HG03439 (cell line): Measurements from ENCODE around the gene SH3RF1.

Source experiments
- ATAC-seq: cut with Tn5 transposase; IDR thresholded peaks from one replicate; pipeline ENCODE4 v1.9.1; 2021; ENCODE audit warnings: mild to moderate bottlenecking, moderate library complexity; ENCODE audit not compliant: unreplicated experiment

SH3RF1 gene

DNA sequence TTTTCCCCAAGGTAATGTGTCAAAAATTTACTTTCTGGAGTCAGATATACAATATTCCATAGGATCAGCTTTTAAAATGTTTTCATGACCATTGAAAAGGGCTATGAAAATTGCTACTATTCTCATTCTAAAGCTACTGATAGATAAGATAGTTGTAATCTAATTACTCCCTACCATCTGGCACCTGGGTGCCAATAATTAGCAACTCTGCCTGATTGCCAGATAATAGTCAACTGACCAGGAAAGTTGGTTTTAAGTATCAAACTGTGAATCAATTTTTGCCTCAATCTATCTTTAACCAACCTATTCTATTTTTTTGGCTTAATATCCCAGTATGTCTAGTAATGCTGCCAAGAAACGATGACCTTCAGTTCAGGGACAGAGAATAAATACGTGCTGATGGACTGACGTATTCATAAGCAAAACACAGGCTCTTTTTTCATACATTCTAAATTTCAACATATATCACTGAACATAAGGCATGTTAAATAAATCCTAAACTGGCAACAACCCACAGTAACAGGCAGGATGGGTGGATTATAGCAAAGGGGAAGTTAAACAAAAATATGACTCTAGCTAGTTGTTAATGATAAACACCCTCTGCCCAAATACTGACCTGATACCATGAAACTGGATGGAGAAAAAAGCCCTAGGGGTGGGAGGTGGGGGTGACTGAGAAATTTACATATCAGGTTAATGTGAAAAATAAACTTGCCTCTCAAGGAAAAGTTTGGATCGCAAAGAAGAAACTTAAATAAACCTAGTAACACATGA, 18.2 kb downstream of the SH3RF1 start:
- ATAC-seq = no peak

DNA sequence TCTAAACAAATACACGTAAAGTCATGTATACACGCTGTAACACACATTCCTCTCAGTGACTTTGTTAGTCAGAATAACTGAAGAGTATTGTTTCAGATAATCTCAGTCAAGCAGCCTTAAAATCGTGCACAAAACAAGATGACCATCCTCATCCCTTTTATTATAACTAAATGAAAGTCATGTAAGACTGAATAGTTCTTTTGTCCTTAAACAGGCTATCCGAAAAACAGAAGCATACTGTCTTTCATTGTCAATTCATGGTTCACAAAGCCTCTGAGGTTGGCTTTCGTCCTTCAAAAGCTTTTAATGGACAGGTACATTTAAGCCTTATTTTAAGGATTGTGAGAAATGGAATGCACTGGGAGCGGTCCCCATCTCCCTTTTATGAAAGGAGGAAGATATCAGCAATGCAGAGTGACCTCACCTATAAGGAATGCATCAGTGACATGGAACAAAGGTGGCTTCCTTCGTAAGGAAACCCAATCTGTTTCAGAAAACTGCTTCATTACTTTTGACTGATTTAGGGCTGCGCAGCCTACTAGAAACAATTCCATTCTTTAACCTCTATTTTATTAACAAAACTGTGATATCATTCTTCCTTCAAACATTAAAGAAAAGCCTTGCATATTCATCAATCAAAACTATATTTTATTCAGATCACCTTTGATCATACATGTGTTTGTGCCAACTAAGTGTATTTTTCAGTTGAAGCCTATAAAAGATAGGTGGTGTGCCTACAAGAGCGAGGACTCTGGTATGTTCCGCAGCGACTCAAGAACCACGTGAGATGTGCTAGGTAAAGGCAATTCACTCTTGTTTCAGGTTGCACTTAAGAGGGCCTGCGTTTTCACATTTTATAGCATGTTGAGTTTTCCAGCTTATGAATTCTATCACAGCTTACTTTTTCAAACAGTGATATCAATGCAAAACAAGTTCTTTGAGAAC, 19.2 kb downstream of the SH3RF1 start:
- ATAC-seq = no peak

DNA sequence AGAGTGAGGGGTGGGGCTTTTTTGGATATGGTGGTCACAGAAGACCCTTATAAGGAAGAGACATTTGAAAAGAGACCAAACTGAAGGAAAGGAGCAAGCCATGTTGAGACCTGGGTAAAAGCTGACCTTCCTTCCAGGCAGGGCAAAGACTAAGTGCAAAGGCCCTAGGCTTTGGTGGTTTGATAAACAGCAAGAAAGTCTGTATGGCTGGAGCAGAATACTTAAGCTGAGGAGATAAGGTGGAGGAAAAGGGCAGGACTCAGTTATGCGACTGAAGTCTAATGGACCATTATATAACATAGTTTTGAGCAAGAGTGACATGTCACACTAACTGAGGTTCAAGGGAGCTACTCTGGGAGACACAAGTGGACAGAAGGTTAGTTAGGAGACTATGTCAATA, 20.0 kb downstream of the SH3RF1 start:
- no peak for ATAC-seq

DNA sequence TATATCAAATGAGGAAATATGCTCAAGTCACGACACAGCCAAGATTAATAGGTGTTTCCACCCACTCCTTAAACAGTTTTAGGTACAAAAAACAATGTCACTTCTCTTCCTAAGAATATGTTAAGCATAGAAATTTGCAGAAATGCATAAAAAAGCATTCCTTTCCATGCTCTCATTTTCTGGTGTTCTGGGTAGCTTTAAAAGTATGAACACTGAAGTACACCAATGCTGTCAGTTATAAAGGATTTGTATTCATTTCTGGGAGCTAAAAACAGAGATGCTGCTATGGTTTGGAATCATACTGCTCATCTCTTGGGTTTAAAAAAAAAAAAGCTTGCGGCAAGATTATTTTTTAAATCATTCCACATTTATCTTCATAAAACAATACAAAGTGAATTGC, 20.8 kb downstream of the SH3RF1 start:
- no peak for ATAC-seq

DNA sequence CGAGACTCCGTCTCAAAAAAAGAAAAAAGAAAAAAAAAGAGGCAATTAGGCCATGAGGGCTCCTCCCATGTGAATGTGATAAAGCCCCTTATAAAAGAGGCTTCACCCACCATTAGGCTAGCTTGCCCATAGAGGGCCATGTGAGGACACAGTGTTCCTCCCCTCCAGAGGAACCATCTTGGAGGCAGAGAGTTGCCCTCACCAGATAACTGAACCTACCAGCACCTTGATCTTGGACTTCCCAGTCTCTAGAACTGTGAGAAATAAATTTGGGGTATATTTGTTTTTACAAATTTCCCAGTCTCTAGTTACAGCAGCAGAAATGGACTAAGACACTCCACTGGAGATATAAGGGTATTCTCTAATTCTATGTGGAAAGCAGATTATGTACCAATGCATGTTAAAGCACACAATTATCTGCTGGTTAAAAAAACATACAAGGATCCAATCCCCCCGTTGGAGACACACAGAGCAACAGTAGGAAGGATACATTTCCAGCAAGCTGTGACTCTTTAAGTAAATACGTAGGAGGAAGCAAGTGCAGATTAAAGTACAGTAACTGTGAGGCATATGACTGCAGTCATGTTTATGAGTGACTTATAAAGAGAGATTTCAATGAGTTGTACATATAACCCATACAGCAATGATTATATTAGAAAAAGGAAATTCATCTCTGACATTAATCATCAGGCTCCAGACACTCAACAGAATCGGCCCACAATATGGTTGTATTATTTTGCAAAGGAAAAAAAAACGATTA, 21.4 kb downstream of the SH3RF1 start:
- ATAC-seq = no peak

DNA sequence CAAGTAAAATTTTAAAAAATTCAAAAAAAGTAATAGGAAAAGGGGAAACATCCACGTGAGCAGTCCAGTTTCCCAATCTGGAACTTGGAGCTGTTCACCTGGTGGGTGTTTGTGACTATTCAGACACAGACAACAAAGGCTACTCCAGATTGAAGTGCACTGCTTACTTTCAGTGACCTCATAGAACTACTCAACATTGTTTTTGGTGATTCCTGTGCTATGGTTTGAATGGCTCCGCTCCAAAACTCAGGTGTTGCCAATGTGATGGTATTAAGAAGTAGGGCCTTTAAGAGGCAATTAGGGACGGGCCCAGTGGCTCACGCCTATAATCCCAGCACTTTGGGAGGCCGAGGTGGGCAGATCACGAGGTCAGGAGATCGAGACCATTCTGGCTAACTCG, 22.1 kb downstream of the SH3RF1 start:
- ATAC-seq = no peak

DNA sequence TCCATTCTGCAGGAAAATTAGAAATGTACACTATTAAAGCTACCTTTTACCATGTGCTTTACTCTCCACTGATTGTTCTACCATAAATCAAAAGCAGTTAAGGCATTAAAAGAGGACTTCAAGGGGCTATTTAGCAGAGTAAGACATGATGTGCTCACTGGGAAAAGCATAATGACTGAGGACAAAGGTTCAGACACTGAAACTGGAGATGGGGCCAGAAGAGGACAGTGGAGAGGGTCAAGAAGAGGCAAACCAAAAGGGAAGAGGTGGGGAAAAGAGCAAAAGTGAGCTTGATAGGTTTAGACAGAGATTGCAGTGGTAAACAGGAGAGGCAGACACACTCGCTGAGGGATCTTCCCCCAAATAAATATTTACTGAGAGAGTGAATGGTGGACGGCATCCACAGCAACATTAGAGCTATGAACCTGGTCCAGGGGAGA, 23.8 kb downstream of the SH3RF1 start:
- no peak for ATAC-seq

DNA sequence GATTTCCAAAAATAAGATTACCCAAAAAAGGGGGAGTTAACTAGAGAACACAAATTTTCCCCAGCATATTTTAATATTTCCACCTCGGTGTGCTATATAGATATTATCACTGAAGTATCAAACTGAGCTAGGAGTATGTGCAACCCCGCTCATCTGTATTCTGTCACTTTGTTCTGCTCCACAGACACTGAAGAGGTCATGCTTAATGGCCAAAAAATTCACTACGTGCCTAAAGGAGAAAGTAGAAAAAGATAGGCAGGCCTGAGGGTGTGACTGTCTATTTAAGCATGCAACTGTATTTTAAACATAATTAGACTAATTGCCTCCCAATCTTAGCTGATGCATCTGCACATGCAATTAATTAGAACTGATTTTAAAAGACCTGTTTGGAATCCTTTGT, 24.5 kb downstream of the SH3RF1 start:
- no peak for ATAC-seq

DNA sequence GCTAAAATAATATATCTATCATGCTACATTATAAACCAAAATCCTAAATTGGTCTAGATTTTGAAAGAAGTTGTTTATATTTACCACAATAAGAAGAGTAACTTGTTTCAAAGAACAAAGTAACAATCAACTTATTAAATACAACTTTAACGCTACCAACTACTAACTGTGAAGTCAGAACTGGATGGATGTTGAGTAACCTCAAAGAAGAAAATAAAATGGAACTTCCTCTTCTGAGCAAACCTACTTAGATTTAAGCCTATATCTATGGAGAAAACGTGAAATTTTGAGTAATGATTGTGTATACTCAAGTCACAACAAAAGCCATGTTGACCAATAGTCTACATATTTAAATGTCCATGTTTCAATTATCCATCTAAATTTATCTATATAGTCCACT, 25.7 kb downstream of the SH3RF1 start:
- no peak for ATAC-seq

DNA sequence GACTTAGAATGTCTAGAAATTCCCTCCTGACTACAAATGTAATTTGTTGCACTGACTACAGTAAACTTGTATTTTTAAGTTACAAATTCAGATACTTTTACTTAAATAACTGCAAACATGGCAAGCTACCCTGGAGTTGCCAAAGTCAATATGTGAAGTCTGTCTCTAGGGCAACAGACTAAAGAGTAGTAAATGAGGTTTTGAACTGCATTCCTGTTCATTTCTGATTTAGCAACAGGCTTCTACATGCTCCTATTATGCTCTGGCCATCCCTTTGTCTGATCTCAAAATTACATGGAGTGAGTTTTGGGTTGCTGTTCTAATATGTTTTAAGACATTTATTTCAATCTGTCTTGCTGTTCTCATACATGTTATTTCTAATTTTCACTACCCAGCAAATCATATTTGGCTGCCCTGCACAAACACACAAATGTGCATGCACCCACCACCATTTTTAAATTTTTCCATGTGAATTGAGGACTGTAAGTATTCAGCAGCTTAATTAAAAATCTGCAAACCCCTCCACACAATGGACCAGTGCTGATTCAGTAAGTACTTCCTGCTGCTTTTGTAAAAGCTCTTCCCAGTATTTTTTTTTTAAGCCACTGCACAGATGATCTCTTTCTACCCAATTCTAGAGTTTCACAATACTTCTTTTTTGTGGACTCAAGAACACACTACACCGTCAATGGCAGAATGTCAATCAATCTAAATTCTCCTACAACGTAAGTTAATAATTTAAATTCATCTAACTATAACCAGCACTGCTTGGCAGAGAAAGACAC, 26.7 kb downstream of the SH3RF1 start:
- ATAC-seq = no peak

DNA sequence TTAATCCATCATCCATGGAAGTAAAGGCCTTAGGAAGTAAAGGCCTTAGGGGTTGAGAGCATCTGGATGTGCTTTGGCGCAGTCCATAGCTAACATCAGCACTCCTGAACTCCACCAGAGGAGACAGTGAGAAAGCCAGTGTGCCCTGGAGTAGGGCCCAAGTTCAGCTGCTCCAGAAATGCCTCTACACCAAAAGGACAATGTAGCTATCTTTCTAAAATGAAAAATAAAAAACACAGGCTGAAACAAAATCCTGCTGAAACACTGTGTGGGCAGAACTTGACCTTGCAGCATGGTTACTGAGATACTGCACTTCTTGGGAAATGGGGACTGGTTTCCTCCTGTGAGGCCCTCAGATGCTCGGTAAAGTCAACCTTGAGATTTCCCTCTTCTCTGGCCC, 29.3 kb downstream of the SH3RF1 start:
- no peak for ATAC-seq

DNA sequence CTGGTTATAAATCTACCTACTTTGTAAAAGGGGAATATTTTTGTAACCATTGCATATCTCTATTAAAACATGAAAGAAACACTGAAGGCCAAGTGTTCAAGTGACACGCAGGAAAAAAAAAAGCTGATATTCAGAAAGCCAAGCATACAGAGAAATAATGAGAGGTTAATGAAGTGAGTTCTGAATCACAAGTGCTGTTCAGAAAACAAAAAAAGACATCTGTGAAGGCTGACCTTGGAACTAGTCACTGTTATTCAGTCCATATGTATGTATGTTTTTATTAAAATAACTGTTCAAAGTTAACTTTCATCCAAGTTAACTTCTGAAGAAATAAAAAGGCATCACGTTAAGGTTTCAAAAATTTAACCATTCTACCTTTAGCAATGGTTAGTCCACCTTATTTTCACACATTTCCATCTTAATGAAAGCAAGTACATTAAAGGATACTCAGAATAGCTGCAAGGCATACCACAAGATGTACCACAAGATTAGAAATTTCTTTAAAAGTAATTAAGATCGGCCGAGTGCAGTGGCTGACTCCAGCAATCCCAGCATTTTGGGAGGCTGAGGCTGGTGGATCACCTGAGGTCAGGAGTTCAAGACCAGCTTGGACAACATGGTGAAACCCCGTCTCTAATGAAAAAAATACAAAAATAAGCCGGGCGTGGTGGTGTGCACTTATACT, 31.4 kb downstream of the SH3RF1 start:
- no peak for ATAC-seq

DNA sequence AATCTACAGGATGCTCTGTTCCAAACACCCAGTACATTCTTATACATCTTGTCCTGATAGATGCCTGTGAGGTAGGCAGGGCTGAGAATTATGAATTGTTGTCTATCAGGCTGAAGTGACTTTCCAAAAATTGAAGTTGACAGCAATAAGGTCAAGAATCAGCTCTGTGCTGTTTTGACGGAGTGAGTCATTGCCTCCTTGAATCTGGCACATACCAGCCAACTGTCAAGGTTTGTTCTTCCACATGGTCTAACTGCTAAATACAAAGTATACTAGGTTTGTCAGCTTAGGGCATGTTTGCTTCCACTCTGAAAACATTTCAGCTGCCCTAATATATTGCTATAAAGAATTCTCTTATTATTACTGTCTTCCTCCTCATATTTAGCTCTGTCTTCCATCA, 32.3 kb downstream of the SH3RF1 start:
- ATAC-seq = no peak

DNA sequence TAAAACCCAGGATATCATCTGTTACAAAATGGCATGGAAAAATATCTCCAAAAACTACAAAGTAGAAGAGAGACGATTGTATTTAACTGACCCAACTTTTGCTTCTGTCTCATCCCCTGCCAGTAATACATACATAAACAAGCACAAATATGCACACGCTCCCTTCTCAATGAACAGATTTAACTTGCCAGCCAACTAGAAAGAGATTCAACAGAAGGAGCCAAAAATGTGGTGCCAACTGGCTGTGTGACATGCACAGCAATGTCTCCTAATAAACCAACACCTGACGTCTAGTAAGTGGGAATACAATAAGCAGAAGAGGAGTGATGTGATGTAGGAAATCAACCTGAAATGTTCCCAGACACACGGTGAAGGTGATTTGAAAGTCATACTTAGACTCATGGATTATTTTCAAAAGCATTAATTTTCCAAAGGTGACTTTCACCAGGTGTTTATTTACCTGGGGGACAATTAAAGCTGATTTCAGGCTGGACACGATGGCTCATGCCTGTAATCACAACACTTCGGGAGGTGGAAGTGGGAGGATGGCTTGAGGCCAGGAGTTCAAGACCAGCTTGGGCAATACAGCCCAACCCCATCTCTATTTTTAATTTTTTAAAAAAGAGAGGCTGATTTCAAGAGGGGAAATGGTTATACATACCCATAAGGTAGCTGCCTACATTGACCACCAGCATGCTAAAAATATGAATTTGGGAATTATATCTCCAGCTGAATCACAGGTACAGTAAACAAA, 33.7 kb downstream of the SH3RF1 start:
- ATAC-seq = no peak

DNA sequence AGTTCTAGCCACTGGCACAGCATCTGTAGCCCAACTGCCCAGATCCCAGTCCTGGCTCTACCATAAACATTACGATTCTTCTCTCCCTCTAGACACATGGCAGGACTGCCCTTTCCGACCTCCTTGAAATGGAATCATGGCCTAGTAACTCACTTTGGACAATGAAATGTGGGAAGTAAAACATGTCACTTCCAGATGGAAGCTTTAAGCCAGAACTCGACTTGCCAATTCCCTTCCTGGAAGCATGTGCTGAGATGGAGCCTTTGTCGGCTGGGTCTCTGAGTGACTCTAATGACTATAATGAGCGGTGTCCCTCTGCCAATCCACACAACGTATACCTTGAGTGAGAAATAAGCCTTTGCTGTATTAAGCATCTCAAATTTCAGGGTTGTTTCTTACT, 34.7 kb downstream of the SH3RF1 start:
- no peak for ATAC-seq

DNA sequence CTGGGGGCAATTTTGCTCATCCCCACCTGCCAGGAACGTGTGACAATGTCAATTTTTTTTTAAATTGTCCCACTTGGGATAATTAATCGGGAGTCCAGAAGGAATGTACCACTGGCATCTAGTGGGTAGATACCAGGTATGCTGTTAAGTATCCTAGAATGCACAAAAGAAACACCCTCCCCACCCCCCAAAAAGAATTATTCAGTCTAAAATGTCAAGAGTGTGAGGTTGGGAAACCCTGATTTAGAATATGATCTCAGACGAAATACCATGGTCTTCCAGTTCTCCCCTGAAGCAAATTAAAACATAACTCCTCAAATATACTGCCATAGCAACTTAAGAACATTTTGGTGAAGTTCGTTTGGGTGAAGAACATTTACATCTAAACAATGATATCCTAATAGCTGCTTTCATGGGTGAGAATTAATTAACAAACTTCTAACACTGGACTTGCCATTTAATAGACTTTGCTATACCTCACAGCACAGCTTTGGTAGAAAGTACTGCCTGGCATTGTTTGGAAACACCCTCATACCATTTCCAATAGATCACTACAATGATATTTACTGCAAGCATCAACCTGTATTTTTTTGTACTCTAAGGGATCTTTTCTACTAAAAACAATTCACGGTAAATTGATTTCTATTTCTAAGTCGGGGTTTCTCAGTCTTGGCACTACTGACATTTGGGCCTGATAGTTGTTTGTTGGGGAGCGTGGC, 36.5 kb downstream of the SH3RF1 start:
- no peak for ATAC-seq

DNA sequence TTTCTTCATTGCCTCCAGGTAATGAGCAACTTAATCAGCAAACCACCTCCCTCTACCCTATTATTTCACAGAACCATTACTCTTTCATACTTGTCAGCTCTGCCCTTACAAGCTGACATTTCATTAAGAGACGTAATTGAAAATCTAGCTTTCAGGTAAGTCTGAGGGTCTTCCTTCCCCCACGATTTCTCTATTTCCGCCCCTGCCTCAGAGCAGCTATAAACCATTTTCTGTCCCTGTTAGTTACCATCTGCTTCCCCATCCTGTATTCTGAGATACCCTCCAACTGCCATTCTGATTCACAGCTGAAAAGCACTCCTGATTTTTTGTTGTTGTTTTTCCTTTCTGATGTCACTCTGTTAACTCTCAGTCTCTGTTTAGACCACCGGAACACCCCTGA, 37.1 kb downstream of the SH3RF1 start:
- ATAC-seq = no peak

DNA sequence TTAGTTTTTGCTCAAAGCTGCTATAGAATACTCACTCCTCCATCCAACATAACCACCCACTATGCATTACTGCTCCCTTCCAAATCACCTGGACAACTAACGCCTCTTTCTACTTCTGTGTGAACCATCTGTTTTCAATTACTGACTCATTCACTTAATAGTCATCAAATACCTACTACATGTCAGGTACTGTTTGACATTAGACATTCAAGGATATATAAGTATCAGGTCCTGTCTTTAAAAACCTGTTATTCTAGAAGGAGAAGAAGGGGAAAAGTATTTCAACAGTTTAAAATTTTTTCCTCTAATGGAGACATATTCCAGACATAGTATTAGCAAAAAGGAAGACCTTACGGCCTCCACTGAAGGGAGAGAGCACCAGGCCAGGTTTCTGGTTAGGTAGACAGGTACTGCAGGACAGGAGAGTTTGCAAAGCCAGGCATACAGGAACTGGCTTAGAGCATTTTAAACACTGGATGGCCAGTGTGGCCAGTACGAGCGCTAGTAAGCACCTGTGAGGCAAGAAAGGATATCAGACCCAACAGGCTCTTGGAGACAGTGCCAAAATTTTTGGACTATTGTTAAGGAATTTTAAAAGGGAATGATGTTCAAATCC, 39.0 kb downstream of the SH3RF1 start:
- no peak for ATAC-seq
